ENCODE measurements around the gene DOK1.

Gene DOK1

DNA sequence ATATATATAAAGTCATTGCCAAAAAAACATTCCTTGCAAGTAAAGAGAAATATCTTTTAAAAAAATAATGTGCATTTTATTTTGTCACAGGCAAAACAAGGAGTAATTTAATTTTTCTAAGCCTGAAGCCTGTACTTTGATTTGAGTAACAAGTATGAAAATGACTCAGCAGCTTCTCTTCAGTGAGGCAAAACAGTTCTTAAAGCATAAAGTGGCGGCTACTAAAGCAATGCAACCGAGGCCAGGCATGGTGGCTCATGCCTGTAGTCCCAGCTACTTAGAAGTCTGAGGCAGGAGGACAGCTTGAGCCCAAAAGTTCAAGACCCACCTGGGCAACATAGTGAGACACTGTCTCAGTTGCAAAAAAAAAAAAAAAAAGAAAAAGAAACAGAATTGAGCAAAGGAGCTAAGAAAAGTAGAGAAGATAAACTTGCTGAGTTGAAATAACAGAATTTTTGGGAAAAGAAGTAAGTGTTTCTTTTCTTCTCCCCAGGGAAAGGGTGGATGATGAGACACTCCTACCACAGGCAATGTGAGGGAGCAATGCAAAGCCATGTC lies 29.6 kb downstream of the DOK1 start:
- Mint-ChIP-seq H3K36me3 (ENCODE audit: low read depth) (no peaks in the 10 kb centered on the region), H3K4me1 (ENCODE audit: low read depth) (peaks cover 27% of the 10 kb centered on the region), H3K27ac (no peak overlapping the region), H3K4me3 (no peak overlapping the region), H3K27me3 (peaks cover 3% of the 10 kb centered on the region), H3K9me3 (no peaks in the 10 kb centered on the region)

GRCh38 chr2:74585406-74586185 lies 31.1 kb downstream of the DOK1 start:
- Mint-ChIP-seq H3K36me3 (ENCODE audit: low read depth) (no peaks in the 10 kb centered on the region), H3K9me3 (no peaks in the 10 kb centered on the region), H3K4me1 (ENCODE audit: low read depth) (peaks cover 27% of the 10 kb centered on the region), H3K27me3 (peaks cover 3% of the 10 kb centered on the region), H3K27ac (peak overlapping the region; percentile 31), H3K4me3 (peak overlapping the region; percentile 35)

DNA sequence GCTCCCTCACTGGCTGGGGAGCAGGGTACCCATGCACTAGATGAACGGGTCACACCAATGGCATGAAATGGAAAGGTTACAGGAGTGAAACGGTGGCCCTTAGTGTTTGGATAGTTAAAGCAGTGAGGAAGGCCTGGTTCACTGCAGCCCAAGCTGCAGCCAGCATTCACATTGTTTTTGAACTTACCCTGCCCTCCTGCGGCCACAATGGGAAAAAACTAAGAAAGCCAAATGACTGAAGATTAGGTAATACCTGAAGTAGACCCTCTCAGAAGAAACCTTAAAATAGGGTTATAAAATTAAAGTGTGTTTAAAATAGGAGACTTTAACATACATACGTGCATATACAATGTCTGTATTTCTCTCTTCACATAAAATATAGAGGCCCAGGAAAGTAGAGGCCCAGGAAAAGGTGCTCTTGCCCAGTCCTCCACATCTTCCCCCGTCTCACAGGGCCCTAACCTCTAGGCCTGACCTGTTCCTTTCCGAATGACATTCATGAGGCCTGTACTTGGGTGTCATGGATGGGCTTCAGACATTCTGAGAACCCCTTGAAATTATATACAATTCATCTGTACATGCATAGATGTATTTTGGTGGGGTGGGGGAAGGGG lies 33.3 kb downstream of the DOK1 start:
- Mint-ChIP-seq H3K27me3 (peaks cover 11% of the 10 kb centered on the region), H3K27ac (no peak overlapping the region), H3K9me3 (no peaks in the 10 kb centered on the region), H3K4me3 (no peak overlapping the region), H3K4me1 (ENCODE audit: low read depth) (peaks cover 27% of the 10 kb centered on the region), H3K36me3 (ENCODE audit: low read depth) (no peaks in the 10 kb centered on the region)

DNA sequence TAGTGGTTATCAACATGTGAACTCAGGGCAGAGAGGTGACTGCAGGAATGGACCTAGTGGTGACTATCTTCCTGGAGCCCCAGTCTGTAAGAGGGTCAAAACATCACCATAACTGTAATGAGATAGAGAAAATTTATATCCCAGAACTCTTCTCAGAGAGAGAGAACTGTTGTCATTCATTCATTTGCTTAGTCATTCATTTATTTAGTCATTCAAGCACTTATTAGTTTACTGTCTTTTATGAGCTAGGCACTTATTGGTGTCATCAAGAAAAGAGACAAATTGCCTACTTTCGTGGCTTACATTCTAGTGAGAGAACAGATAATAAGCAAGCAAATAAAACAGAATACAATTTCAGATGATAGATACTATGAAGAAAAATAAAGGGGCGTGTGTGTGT lies 34.1 kb downstream of the DOK1 start:
- peaks cover 17% of the 10 kb centered on the region for H3K27me3 Mint-ChIP-seq
- no peak overlapping the region for H3K4me3 Mint-ChIP-seq
- no peaks in the 10 kb centered on the region for H3K9me3 Mint-ChIP-seq
- peaks cover 21% of the 10 kb centered on the region for H3K4me1 Mint-ChIP-seq (ENCODE audit: low read depth)
- no peaks in the 10 kb centered on the region for H3K36me3 Mint-ChIP-seq (ENCODE audit: low read depth)
- no peak overlapping the region for H3K27ac Mint-ChIP-seq

DNA sequence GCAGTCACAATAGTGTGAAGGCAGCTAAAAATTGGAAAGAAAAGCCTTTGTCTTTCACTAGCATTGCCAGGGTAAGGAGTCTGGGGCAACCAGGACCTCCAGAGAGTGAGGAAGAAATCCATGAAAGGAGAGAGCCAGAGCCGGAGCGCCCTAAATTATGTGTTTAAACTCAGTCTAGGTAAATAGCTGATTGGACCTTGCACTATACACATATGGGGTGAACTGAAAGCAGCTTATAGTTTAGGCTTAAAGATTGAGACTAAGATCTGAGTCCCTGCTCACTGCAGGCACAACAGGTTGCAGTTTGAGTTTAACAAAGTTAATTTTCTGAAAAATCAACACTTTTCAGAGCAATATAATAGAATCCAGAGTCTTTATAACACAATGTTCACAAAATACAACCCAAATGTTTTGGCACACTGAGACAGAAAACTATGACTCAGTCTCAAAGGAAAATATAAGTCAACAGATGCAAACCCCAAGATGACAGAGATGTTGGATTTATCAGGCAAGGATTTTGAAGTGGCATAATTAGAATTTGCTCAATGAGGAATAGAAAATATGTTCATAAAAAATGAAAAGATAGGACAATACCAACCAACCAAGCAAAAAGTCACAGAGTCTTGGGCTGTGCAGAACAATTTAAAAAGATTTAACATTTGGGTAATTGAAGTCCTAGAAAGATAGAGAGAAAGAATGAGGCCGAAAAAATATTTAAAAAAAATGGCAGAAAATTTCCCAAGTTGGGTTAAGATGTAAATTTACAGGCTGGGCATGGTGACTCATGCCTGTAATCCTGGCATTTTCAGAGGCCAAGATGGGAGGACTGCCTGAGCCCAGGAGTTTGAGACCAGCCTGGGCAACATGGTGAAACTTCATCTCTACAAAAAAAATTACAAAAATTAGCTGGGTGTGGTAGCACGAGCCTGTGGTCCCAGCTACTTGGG lies 39.6 kb downstream of the DOK1 start:
- Mint-ChIP-seq H3K4me3 (no peak overlapping the region), H3K27ac (no peak overlapping the region), H3K27me3 (peaks cover 46% of the 10 kb centered on the region), H3K36me3 (ENCODE audit: low read depth) (no peaks in the 10 kb centered on the region), H3K9me3 (no peaks in the 10 kb centered on the region), H3K4me1 (ENCODE audit: low read depth) (peaks cover 5% of the 10 kb centered on the region)

DNA sequence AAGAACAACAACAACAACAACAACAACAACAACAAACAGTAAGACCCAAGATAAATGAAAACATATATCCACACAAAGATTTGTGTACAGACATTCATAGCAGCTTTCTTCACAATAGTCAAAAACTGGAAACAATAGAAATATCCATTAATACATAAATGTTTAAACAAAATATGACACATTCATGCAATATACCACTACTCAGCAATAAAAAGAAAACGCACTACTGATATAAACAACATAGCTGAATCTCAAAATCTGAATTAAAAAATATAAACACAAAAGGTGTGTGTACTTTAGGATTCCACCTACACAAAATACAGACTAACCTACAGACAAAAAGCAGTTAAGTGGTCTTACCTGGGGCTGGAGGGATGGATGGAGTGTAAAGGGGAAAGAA lies 42.1 kb downstream of the DOK1 start:
- H3K27me3 Mint-ChIP-seq = peaks cover 48% of the 10 kb centered on the region
- H3K9me3 Mint-ChIP-seq = no peaks in the 10 kb centered on the region
- no peak overlapping the region for H3K4me3 Mint-ChIP-seq
- H3K27ac Mint-ChIP-seq = no peak overlapping the region
- H3K36me3 Mint-ChIP-seq (ENCODE audit: low read depth) = no peaks in the 10 kb centered on the region
- peaks cover 5% of the 10 kb centered on the region for H3K4me1 Mint-ChIP-seq (ENCODE audit: low read depth)

DNA sequence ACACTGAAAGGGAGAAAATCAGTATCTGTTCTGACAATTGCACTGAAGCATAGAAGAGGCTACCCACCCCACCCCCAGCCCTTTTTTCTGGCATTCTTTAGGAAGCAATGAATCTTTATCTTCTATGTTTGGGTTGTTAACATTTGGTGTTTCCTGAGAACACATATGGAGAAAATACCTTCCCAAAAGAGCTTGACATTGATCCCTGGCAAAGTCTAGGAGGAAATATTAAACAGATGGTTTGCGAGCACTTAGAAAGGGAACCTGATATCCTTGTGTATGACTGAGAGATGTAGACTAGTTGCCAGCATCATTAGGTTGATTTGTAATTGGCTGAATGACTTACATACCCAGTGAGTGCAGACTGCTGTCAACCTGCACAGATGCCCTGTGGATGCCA lies 42.9 kb downstream of the DOK1 start:
- peaks cover 51% of the 10 kb centered on the region for H3K27me3 Mint-ChIP-seq
- H3K27ac Mint-ChIP-seq = no peak overlapping the region

DNA sequence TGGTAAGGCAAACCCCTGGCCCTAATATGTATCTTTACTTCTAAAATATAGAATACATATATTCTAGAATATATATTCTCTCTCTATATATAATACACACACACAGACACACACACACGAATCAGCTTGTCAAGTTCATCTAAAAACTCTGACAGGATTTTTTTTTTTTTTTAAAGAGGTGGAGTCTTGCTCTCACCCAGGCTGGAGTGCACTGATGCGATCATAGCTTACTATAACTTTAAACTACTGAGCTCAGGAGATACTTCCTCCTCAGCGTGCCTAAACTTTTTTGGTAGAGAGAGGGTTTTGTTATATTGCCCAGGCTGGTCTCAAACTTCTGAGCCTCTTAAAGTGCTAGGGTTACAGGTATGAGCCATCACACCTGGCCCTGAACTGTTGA lies 45.2 kb downstream of the DOK1 start:
- Mint-ChIP-seq H3K9me3 (no peaks in the 10 kb centered on the region), H3K36me3 (ENCODE audit: low read depth) (no peaks in the 10 kb centered on the region), H3K4me3 (no peak overlapping the region), H3K27me3 (peaks cover 56% of the 10 kb centered on the region), H3K27ac (no peak overlapping the region), H3K4me1 (ENCODE audit: low read depth) (peaks cover 3% of the 10 kb centered on the region)

More for the DNA sequence above, 42.9 kb downstream of the DOK1 start:
- no peaks in the 10 kb centered on the region for H3K9me3 Mint-ChIP-seq
- H3K4me3 Mint-ChIP-seq = no peak overlapping the region
- no peaks in the 10 kb centered on the region for H3K36me3 Mint-ChIP-seq (ENCODE audit: low read depth)
- H3K4me1 Mint-ChIP-seq (ENCODE audit: low read depth) = peaks cover 5% of the 10 kb centered on the region

DNA sequence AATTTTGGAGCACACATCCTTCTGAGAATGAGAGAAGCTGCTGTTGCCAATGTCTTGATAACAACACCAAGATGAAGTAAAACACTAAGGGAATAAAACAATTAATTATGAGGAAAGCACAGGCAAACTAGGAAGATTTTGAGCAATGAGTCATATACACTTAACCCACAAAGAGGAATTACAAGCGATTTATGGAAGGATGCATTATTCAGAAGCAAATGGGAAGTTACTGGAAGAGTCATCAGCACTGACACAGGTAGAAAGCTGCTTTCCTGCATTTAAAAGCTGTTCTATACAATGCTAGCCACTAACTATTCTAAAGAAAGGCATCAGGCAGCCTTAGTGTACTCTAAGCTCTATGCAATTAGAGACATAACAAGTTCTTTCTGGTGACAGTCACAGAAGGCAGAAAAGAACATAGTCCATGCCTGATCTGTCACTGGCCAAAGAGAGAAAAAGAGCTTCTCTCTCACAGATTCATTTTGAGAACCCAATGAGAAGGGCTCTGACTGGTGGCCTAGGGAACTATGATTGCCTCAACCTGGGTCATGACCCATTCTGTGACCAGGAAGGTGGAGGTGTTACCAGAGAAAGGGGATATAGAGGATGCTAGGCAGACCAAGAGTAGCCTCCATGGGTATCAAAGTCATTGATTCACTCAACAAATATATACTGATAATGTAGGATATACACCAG lies 48.2 kb downstream of the DOK1 start:
- no peaks in the 10 kb centered on the region for H3K9me3 Mint-ChIP-seq
- no peak overlapping the region for H3K27ac Mint-ChIP-seq
- no peaks in the 10 kb centered on the region for H3K36me3 Mint-ChIP-seq (ENCODE audit: low read depth)
- no peak overlapping the region for H3K4me3 Mint-ChIP-seq
- H3K27me3 Mint-ChIP-seq = peaks cover 35% of the 10 kb centered on the region
- H3K4me1 Mint-ChIP-seq (ENCODE audit: low read depth) = peaks cover 3% of the 10 kb centered on the region

DNA sequence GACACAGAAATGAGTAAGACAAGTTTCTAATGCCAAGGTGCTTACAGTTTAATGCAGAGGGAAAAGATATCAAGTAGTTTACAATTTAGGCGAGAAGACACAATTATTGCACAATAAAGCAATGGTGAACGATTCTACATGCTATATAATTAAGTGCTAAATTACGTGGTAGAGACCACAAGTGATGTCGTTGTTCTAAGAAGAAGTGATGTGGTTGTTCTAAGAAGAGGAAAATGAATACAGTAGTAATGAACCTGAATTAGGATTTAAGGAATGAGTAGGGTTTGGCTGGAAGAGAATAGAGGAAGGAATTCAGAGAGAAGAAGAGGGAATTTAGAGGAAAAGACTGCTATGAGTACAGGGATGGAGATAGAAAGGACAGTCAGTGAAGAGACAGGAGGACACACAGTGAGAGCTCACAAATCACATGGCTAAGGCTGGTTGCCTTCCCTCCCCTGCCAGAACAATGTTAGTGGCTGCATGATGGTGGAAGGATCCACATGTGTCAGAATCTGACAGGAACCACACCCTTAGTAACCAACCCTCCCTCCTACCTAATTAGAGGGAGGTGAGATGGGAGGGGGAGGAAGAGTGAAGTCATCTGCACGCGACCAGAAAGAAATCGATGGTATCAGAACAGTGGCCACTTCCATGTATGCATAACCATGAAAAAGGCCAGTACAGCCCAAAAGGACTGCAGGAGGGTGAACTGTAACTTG lies 48.9 kb downstream of the DOK1 start:
- no peak overlapping the region for H3K27ac Mint-ChIP-seq
- peaks cover 3% of the 10 kb centered on the region for H3K4me1 Mint-ChIP-seq (ENCODE audit: low read depth)
- no peak overlapping the region for H3K4me3 Mint-ChIP-seq
- H3K27me3 Mint-ChIP-seq = peaks cover 35% of the 10 kb centered on the region
- H3K9me3 Mint-ChIP-seq = no peaks in the 10 kb centered on the region
- H3K36me3 Mint-ChIP-seq (ENCODE audit: low read depth) = no peaks in the 10 kb centered on the region

- H3K4me1 Mint-ChIP-seq (ENCODE audit: low read depth) = peaks cover 3% of the 10 kb centered on the region
- H3K27me3 Mint-ChIP-seq = peaks cover 45% of the 10 kb centered on the region
- H3K36me3 Mint-ChIP-seq (ENCODE audit: low read depth) = no peaks in the 10 kb centered on the region
- H3K9me3 Mint-ChIP-seq = no peaks in the 10 kb centered on the region
- H3K4me3 Mint-ChIP-seq = no peak overlapping the region
- no peak overlapping the region for H3K27ac Mint-ChIP-seq
Measured at GRCh38 chr2:74606927-74607326, 52.4 kb downstream of the DOK1 start.
